Transverse colon (tissue), 4 donors: ENCODE measurements around the gene SYNCRIP. TPM values are rescaled to one million over a fixed set of nuclear protein-coding genes. Genes with fewer than 3 reads are reported as not detected.

Experiments used
- DNase-seq: peaks from one replicate; pipeline ENCODE4 v3.0.0-alpha.2; 2019
- H3K27ac ChIP-seq, 4 donors: fragments of 200-600 bp; sonication (generic); 2 replicates each; pipeline ENCODE4 v1.5.1; 2016 to 2018; ENCODE audit warnings: inconsistent platforms in 4 of 4
- H3K27me3 ChIP-seq: fragments of 200-600 bp; sonication (generic); 2 replicates; pipeline ENCODE4 v1.5.1; 2017; ENCODE audit warnings: inconsistent platforms
- H3K36me3 ChIP-seq, 4 donors: fragments of 200-600 bp; sonication (generic); 2 replicates each; pipeline ENCODE4 v1.5.1; 2017 to 2019; ENCODE audit warnings: inconsistent platforms in 4 of 4
- H3K4me1 ChIP-seq, 4 donors: fragments of 200-600 bp; sonication (generic); 2 replicates each; pipeline ENCODE4 v1.5.1; 2017 to 2020; ENCODE audit warnings: inconsistent platforms in 4 of 4
- H3K4me3 ChIP-seq, 4 donors: fragments of 200-600 bp; sonication (generic); 1 replicate in 1 of 4; 2 replicates in 3 of 4; pipeline versions ENCODE4 v1.5.1 to v1.6.1; 2017 to 2019; ENCODE audit warnings: inconsistent platforms in 4 of 4
- H3K9me3 ChIP-seq, 2 donors: fragments of 200-600 bp; sonication (generic); 2 replicates each; pipeline ENCODE4 v1.5.1; 2017 to 2019; ENCODE audit warnings: inconsistent platforms in 2 of 2
- CTCF ChIP-seq, 5 experiments: fragments of 200-600 bp in 3 of 5; fragments of 450-650 bp in 2 of 5; sonication (generic) in 3 of 5; IDR thresholded peaks; 1 replicate in 2 of 5; 2 replicates in 3 of 5; pipeline ENCODE4 v1.5.1; 2016 to 2017; ENCODE audit warnings: antibody characterized with exemption in 5 of 5, inconsistent platforms in 3 of 5, mild to moderate bottlenecking in 2 of 5, moderate library complexity in 1 of 5
- EP300 ChIP-seq: sonication (generic); formaldehyde crosslinking; IDR thresholded peaks from one replicate; pipeline ENCODE4 v1.6.1; 2017; ENCODE audit warnings: antibody characterized with exemption, low read depth
- POLR2A ChIP-seq: fragments of 450-650 bp; IDR thresholded peaks from one replicate; pipeline ENCODE4 v1.6.1; 2016; ENCODE audit warnings: antibody characterized with exemption, mild to moderate bottlenecking, moderate library complexity
- POLR2AphosphoS5 ChIP-seq, 3 donors: sonication (generic); formaldehyde crosslinking; IDR thresholded peaks; one replicate each; pipeline ENCODE4 v1.6.1; 2016; ENCODE audit warnings: antibody characterized with exemption in 3 of 3
- WGBS, 2 donors: methylation state at CpG; one replicate each; pipeline ENCODE4 v1.1.5; 2018; ENCODE audit warnings: low coverage in 1 of 2; 5-methylcytosine and 5-hydroxymethylcytosine counted together
- in situ Hi-C, 4 donors: fragments of 200-750 bp; cut with MboI; loops; one replicate each; pipeline versions ENCODE4 v1.15.0 to v1.15.1; 2017; ENCODE audit warnings: low sequenced_read_pairs in 3 of 4, low pct_ligation_motif_present in 1 of 4, low pct_unique_long_range_greater_than_20kb in 1 of 4
- intact Hi-C: fragments of 100-400 bp; cut with DNase I; formaldehyde crosslinking; loops from one replicate; pipeline ENCODE4 v1.15.1; 2023; ENCODE audit warnings: low total_unique reads
- total RNA-seq, 4 donors: library from RNA; depleted of rRNA; stranded (reverse); fragments of >200 nt; gene quantifications; one replicate each; pipeline ENCODE4 v1.1.0, GENCODE V29; 2016

SYNCRIP gene
- total RNA-seq, 4 donors from 2014 or later, result 27.7 to 84.8 (median 41.9) TPM

GRCh38 chr6:85628353-85628752 lies 14.3 kb downstream of the SYNCRIP start:
- WGBS, 2 donors, result 71 to 86% methylated on average over 1 of the region's 1 CpG
- in situ Hi-C loops, result no loop called here
- H3K4me3 ChIP-seq, result no peak overlapping the region

GRCh38 chr6:85620308-85620707 lies 22.4 kb downstream of the SYNCRIP start:
- in situ Hi-C loops (no loop called here), intact Hi-C loops (no loop called here)
- DNase-seq, result no peak
- no peaks in the 10 kb centered on the region for H3K27me3 ChIP-seq
- no peaks in the 10 kb centered on the region for H3K9me3 ChIP-seq
- H3K4me3 ChIP-seq, result no peak overlapping the region
- no peak for TF ChIP-seq EP300
- no peak for TF ChIP-seq POLR2A
- TF ChIP-seq POLR2AphosphoS5 (IDR thresholded peaks at IDR 0.05), result no peak
- TF ChIP-seq CTCF (IDR thresholded peaks at IDR 0.05), result no peak
- H3K27ac ChIP-seq, result no peak overlapping the region
- H3K36me3 ChIP-seq, result peaks cover 0 to 66% (median 32%) of the 10 kb centered on the region in 4 donors
- H3K4me1 ChIP-seq, result no peaks in the 10 kb centered on the region
- WGBS, 2 donors, result 84 to 90% methylated on average over 2 of the region's 2 CpGs

More at GRCh38 chr6:85628353-85628752, 14.3 kb downstream of the SYNCRIP start:
- no peak for TF ChIP-seq POLR2A
- no peak for TF ChIP-seq EP300
- no peak for TF ChIP-seq POLR2AphosphoS5 (IDR thresholded peaks at IDR 0.05)
- no peak for TF ChIP-seq CTCF (IDR thresholded peaks at IDR 0.05)
- no peak overlapping the region for H3K27ac ChIP-seq
- H3K9me3 ChIP-seq, result no peaks in the 10 kb centered on the region
- intact Hi-C loops, result no loop called here
- H3K36me3 ChIP-seq, result peaks cover 0 to 67% (median 24%) of the 10 kb centered on the region in 4 donors
- DNase-seq, result no peak
- H3K4me1 ChIP-seq, result peaks cover 0 to 4% (median 0%) of the 10 kb centered on the region in 4 donors
- H3K27me3 ChIP-seq, result no peaks in the 10 kb centered on the region

- TF ChIP-seq POLR2AphosphoS5 (IDR thresholded peaks at IDR 0.05) (no peak), EP300 (no peak), POLR2A (no peak), CTCF (IDR thresholded peaks at IDR 0.05) (no peak)
- no peak for DNase-seq
- intact Hi-C loops (no loop called here), in situ Hi-C loops (no loop called here)
- H3K36me3 ChIP-seq, result peaks cover 0 to 61% (median 29%) of the 10 kb centered on the region in 4 donors
- H3K27ac ChIP-seq, result no peak overlapping the region
- H3K9me3 ChIP-seq, result no peaks in the 10 kb centered on the region
- peaks cover 0 to 8% (median 4%) of the 10 kb centered on the region in 4 donors for H3K4me1 ChIP-seq
- H3K4me3 ChIP-seq, result no peak overlapping the region
- 96 to 97% methylated on average over 10 to 17 of the region's 17 CpGs for WGBS, 2 donors
- H3K27me3 ChIP-seq, result no peaks in the 10 kb centered on the region
Observed at GRCh38 chr6:85614780-85615179, 27.9 kb downstream of the SYNCRIP start.

- in situ Hi-C loops (no loop called here), intact Hi-C loops (no loop called here)
- H3K4me1 ChIP-seq, result peaks cover 0 to 8% (median 4%) of the 10 kb centered on the region in 4 donors
- WGBS, 2 donors, result 98 to 100% methylated on average over 3 to 4 of the region's 4 CpGs
- H3K4me3 ChIP-seq, result no peak overlapping the region
- DNase-seq, result no peak
- peaks cover 0 to 52% (median 20%) of the 10 kb centered on the region in 4 donors for H3K36me3 ChIP-seq
- H3K27ac ChIP-seq, result no peak overlapping the region
- H3K27me3 ChIP-seq, result no peaks in the 10 kb centered on the region
- TF ChIP-seq EP300 (no peak), POLR2A (no peak), POLR2AphosphoS5 (IDR thresholded peaks at IDR 0.05) (no peak), CTCF (IDR thresholded peaks at IDR 0.05) (no peak)
- H3K9me3 ChIP-seq, result no peaks in the 10 kb centered on the region
Observed at GRCh38 chr6:85612690-85613474, 29.8 kb downstream of the SYNCRIP start.
